ENCODE measurements around the gene MTFMT.
"Not testable (repeated sequence)": the region's sequence is repeated elsewhere in the genome, so short reads cannot be mapped to it uniquely, and the experiment has no call there.

Gene MTFMT
- 7.8 to 11.0 (median 9.4) reads per million in 4 donors for total RNA-seq

DNA sequence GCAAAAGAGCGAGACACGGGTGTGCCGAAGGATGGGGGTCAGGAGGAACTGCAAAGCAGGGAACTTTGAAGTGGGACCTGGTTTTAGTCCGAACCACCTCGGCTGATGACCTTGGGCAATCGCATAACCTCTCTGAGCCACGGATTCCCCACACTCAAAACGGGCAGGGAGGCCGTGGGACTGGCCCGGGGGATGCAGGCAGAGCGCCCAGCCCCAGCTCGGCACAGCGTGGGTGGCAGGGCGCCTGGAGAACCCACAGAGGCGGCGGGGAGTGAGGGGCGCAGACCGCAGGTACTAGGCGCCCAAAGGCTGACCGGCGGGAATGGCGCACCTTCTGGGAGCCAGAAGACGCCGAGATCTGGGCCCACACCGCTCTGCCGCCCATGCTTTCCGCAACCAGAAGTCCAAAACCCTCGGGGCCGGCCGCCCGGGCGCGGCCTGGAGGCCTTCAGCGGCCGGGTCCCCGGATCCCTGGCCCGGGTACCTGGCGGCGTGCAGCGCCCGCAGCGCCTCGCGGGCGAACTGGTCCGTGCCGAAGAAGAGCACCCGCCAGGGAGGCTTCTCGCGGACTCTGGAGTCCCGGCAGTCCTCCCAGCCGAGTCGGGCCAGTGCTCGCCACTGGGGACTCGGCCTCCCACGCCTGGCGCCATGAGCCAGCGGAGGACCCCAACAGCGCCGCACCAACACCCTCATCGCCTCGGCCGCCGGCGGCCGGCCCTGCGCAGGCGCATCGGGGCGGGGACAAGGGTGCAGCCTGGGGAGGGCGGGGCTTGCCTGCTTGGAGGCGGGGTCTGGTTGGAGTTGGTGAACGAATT lies at the start of gene MTFMT:
Gene MTFMT, minus strand, starts transcription at position 719 of the 815 bp plus-strand sequence. Its CDS starts 26 bp downstream, at position 693.
- DNase-seq, result peak; percentile 83 to 92 (median 89)

- DNase-seq, result peak in 3 of 5 donors; percentile 26 to 35 (median 35)
Measured at GRCh38 chr15:65077981-65078352, 48.5 kb upstream of the MTFMT start.

DNA sequence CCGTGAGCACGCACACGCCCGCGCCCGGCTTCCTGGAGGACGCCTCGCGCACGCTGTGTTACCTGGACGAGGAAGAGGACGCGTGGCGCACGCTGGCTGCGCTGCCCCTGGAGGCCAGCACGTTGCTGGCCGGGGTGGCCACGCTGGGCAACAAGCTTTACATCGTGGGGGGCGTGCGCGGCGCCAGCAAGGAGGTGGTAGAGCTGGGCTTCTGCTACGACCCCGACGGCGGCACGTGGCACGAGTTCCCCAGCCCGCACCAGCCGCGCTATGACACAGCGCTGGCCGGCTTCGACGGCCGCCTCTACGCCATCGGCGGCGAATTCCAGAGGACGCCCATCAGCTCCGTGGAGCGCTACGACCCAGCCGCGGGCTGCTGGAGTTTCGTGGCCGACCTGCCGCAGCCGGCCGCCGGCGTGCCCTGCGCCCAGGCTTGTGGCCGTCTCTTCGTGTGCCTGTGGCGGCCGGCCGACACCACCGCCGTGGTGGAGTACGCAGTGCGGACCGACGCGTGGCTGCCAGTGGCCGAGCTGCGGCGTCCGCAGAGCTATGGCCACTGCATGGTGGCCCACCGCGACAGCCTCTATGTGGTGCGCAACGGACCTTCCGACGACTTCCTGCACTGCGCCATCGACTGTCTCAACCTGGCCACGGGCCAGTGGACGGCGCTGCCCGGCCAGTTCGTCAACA lies 48.0 kb upstream of the MTFMT start:
- DNase-seq, result no peak

DNA sequence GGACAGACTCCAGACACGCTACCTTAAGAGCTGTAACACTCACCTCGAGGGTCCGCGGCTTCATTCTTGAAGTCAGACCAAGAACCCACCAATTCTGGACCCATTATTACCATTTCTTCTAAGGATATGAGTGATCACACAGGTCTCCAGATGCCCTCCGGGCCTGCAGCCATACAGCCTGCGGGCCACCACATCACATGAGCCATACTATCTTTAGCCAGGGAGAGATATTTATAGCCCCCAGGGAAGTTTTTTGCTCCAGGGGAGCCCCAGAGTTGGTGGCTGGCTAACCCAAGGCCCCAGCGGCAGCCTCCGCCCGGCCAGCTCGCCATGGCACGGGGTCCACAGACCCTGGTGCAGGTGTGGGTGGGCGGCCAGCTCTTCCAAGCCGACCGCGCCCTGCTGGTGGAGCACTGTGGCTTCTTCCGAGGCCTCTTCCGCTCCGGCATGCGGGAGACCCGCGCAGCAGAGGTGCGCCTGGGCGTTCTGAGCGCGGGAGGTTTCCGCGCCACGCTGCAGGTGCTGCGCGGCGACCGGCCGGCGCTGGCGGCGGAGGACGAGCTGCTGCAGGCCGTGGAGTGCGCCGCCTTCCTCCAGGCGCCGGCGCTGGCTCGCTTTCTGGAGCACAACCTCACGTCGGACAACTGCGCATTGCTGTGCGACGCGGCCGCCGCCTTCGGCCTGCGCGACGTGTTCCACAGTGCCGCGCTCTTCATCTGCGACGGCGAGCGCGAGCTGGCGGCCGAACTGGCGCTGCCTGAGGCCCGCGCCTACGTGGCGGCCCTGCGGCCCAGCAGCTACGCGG lies 47.2 kb upstream of the MTFMT start, which contains the start of gene KBTBD13:
Gene KBTBD13, plus strand, starts transcription at position 261 of the 805 bp plus-strand sequence. Its CDS starts 70 bp downstream, at position 331.
- DNase-seq, result no peak

DNA sequence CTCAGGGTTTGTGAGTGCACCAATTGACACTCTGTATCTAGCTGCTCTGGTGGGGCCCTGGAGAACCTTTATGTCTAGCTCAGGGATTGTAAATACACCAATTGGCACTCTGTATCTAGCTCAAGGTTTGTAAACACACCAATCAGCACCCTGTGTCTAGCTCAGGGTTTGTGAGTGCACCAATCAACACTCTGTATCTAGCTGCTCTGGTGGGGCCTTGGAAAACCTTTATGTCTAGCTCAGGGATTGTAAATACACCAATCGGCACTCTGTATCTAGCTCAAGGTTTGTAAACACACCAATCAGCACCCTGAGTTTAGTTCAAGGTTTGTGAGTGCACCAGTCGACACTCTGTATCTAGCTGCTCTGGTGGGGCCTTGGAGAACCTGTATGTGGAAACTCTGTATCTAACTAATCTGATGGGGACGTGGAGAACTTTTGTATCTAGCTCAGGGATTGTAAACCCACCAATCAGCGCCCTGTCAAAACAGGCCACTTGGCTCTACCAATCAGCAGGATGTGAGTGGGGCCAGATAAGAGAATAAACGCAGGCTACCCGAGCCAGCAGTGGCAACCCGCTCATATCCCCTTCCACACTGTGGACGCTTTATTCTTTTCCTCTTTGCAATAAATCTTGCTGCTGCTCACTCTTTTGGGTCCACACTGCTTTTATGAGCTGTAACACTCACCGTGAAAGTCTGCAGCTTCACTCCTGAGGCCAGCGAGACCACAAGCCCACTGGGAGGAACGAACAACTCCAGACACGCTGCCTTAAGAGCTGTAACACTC lies 46.4 kb upstream of the MTFMT start:
- DNase-seq, result not testable (repeated sequence)

GRCh38 chr15:65074946-65075345 lies 45.5 kb upstream of the MTFMT start:
- not testable (repeated sequence) for DNase-seq

- no peak for DNase-seq
Measured at GRCh38 chr15:65072617-65073016, 43.2 kb upstream of the MTFMT start.

DNA sequence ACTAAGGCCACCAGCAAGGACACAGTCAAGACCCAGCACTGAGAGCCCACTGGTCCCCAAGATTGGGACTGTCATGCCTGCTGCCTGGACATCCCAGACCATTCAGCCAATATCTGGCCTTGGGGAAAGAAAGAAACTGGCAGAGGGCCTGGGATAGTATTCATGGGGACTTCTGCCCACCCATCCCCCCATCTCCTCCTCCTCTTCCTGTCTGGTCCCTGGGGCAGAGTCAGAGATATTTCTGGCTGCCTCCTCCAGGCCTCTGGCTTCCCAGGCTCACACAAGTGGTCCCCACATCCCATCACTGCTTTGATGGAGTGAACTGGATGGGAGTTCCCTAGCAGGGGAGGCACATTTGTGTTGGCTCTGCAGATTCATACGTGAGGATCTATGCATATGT lies 42.6 kb upstream of the MTFMT start:
- no peak for DNase-seq

DNA sequence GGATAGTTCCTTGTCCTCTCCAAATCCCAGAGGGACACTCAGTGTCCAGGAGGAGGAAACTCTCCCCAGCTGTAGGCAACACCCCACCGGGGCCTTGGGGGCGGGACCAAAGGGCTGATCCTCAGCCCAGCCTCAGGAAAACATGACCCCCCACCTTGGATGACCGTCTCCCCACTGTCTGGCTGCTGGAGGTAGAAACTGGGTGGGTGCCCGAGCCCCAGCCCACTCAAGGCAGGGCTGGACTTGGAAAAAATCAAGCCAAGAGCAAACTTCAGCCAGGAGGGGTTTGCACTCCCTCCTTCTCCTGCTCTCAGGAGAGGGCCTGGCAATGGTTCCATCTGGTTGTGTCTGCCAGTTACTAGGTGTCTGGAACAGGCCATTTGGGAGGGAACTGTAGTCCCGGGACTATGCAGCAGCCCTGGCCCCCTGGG lies 42.0 kb upstream of the MTFMT start:
- DNase-seq, result no peak

- DNase-seq, result no peak
Measured at GRCh38 chr15:65069779-65070546, 40.5 kb upstream of the MTFMT start.

DNA sequence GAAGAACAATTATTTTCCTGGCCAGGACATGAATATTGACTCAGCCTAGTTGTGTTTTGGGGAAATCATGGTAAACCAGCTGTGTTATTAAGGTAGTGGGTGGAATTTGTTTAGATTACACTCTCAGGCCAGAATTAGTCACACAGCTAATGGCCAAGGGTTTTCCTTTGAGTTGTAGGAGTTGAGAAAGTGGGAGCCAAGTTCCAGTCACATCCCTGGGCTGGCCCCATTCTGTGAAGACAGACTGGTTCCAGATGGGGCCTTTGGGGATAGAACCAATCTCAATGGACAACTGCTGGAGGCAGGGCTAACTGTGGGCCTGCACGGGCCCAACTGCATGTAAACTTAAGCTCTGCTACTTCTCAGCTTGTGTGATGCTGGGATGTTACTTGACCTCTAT lies 39.7 kb upstream of the MTFMT start:
- DNase-seq, result no peak

DNA sequence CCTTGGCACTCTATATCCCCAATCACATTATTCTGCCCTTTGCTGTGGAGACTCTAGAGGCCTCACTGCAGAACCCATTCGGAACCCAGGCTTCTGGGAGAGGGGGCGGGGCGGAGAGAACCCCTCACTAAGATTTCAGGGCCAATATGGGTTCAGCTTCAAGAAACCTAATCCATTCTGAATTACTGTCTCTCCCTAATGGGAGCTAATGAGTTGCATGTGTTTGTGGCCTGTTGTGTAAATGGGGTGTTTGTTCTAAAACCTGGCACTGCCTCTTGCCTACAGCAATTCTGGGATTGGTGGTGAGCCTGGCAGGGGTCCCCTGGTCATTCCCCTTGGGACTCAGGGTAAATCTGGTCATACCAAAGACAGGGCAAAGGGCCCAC lies 39.0 kb upstream of the MTFMT start:
- DNase-seq, result no peak

- no peak for DNase-seq
Measured at GRCh38 chr15:65067645-65068402, 38.4 kb upstream of the MTFMT start, which contains the start of gene RASL12. TSS of gene RASL12 (minus strand) at chr15:65067991. CDS start at chr15:65067835, 156 bp downstream.

GRCh38 chr15:65067317-65067644 lies 37.8 kb upstream of the MTFMT start:
- DNase-seq, result no peak

GRCh38 chr15:65066635-65067316 lies 37.3 kb upstream of the MTFMT start:
- DNase-seq, result no peak

DNA sequence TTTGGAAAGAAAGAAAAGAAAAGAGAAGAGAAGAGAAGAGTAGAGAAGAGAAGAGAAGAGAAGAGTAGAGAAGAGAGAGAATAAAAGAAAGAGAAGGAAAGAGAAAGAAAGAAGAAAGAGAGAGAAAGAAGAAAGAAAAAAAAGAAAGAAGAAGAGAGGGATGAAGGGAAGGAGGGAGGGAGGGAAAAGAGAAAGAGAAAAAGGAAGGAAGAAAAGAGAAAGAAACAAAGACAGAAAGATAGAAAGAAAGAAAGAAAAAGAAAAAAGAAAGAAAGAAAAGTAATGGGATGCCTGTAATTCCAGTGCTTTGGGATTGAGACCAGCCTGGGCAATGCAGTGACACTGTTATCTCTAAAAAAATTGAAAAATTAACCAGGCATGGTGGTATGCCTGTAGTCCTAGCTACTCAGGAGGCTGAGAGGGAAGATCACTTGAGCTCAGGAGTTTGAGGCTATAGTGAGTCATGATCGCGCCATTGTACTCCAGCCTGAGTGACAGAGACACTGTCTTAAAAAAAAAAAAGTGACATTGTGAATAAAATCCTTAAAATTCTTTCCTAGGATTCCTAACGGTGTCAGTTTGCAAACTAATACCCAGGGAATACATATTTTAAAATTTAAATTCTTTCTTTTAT lies 36.7 kb upstream of the MTFMT start:
- DNase-seq, result no peak

- no peak for DNase-seq
Measured at GRCh38 chr15:65062726-65063125, 33.3 kb upstream of the MTFMT start.

DNA sequence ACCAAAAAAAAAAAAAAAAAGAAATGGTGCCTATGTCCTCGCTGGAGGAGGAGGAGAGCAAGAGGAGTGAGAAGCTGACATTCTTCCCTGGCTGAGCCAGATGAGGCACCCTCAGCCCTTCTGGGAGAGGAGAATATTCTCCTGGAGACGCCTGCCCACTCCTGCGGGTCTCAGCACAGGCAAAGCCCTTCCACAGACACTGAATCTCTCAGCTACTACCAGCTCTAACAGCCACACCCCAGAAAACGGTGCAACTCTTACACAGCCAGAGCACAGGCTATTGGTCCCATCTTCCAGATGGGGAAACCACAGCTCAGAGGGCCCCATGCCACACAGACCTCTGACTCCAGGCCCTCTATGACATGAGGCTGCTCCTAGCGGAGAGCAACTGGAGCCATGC lies 32.6 kb upstream of the MTFMT start:
- DNase-seq, result no peak

GRCh38 chr15:65060641-65061397 lies 31.4 kb upstream of the MTFMT start:
- no peak for DNase-seq
